Keratinocyte (primary cell): ENCODE results near the gene MTPN. TPM values are rescaled to one million over a fixed set of nuclear protein-coding genes. Genes with fewer than 3 reads are reported as not detected.

Experiments used
- DNase-seq: peaks from one replicate; pipeline ENCODE4 v3.0.0-alpha.2; 2011; ENCODE audit warnings: low read depth, missing footprints, low spot score
- FAIRE-seq: peaks from 2 replicates; lab custom pipeline; 2011; peaks lifted over from hg19 to GRCh38; lab: Jason Lieb, UNC
- H2AFZ ChIP-seq: 2 replicates; pipeline ENCODE4 v1.6.0; 2012; ENCODE audit warnings: low read length, control low read depth, inconsistent platforms; ENCODE audit not compliant: control insufficient read depth
- H3K27ac ChIP-seq: 2 replicates; pipeline ENCODE4 v1.5.1; 2011; ENCODE audit warnings: low read length; ENCODE audit not compliant: control insufficient read depth, insufficient read depth
- H3K27me3 ChIP-seq: 3 replicates; pipeline ENCODE4 v1.6.0; 2011; ENCODE audit warnings: low read length; ENCODE audit not compliant: control insufficient read depth, insufficient read depth; ENCODE audit errors: extremely low read depth
- H3K36me3 ChIP-seq, 2 experiments: 2 replicates in 1 of 2; 3 replicates in 1 of 2; pipeline ENCODE4 v1.5.1; 2011; ENCODE audit warnings: low read length in 2 of 2, mild to moderate bottlenecking in 1 of 2; ENCODE audit not compliant: control insufficient read depth in 2 of 2, insufficient read depth in 2 of 2; ENCODE audit errors: extremely low read depth in 1 of 2
- H3K4me1 ChIP-seq: 3 replicates; pipeline ENCODE4 v1.5.1; 2011; ENCODE audit warnings: low read length; ENCODE audit not compliant: control insufficient read depth, insufficient read depth; ENCODE audit errors: extremely low read depth
- H3K4me2 ChIP-seq: 3 replicates; pipeline ENCODE4 v1.6.0; 2011; ENCODE audit warnings: low read depth, low read length; ENCODE audit not compliant: control insufficient read depth, insufficient read depth; ENCODE audit errors: extremely low read depth
- H3K4me3 ChIP-seq, 3 experiments: fragments of 200-600 bp in 1 of 3; sonication (generic) in 1 of 3; 2 replicates in 2 of 3; 3 replicates in 1 of 3; pipeline ENCODE4 v1.5.1; 2011 to 2016; ENCODE audit warnings: low read length in 3 of 3, mild to moderate bottlenecking in 3 of 3, control low read depth in 2 of 3, inconsistent platforms in 1 of 3, low read depth in 1 of 3, mixed read lengths in 1 of 3, mixed run types in 1 of 3, moderate library complexity in 1 of 3; ENCODE audit not compliant: control insufficient read depth in 2 of 3, insufficient read depth in 2 of 3; ENCODE audit errors: extremely low read depth in 1 of 3
- H3K79me2 ChIP-seq: 2 replicates; pipeline ENCODE4 v1.6.0; 2012; ENCODE audit warnings: low read length; ENCODE audit not compliant: control insufficient read depth, insufficient read depth
- H3K9ac ChIP-seq: 3 replicates; pipeline ENCODE4 v1.6.0; 2011; ENCODE audit warnings: low read length; ENCODE audit not compliant: control insufficient read depth, insufficient read depth; ENCODE audit errors: extremely low read depth
- H3K9me1 ChIP-seq: 3 replicates; pipeline ENCODE4 v1.6.0; 2011; ENCODE audit warnings: low read length; ENCODE audit not compliant: control insufficient read depth, insufficient read depth; ENCODE audit errors: extremely low read depth
- H3K9me3 ChIP-seq: 2 replicates; pipeline ENCODE4 v1.5.1; 2012; ENCODE audit warnings: low read depth, low read length; ENCODE audit not compliant: control insufficient read depth
- H4K20me1 ChIP-seq: 3 replicates; pipeline ENCODE4 v1.6.0; 2011; ENCODE audit warnings: low read length; ENCODE audit not compliant: control insufficient read depth, insufficient read depth; ENCODE audit errors: extremely low read depth
- EZH2 ChIP-seq: IDR thresholded peaks from one replicate; pipeline ENCODE4 v1.6.1; 2012; ENCODE audit warnings: inconsistent platforms, mild to moderate bottlenecking, low read length, moderate library complexity
- dilution Hi-C: fragments of 300-500 bp; cut with MboI; formaldehyde crosslinking; loops from one replicate; pipeline ENCODE4 v1.7.0; 2020; ENCODE audit warnings: low sequenced_read_pairs; ENCODE audit not compliant: extremely low pct_ligation_motif_present
- polyA plus RNA-seq, 5 experiments: library from polyadenylated mRNA; depleted of rRNA in 3 of 5; stranded (reverse) in 3 of 5; stranded (forward) in 1 of 5; unstranded in 1 of 5; fragments of >200 nt; gene quantifications; 1 replicate in 1 of 5; 2 replicates in 3 of 5; 3 replicates in 1 of 5; pipeline versions ENCODE4 v1.2.1 to v1.2.3, GENCODE V29; 2011 to 2012; ENCODE audit warnings: missing spikeins in 2 of 5, low read depth in 1 of 5, low replicate concordance in 1 of 5
- TF ChIP-seq, protein P1 (sequence below), 3 experiments: IDR thresholded peaks in 1 of 3; conservative IDR thresholded peaks in 1 of 3; optimal IDR thresholded peaks in 1 of 3; 2 replicates in 2 of 3; 3 replicates in 1 of 3; pipeline versions ENCODE3 to v1.5.1; 2011; ENCODE audit warnings: low read length in 3 of 3, mild to moderate bottlenecking in 3 of 3, moderate library complexity in 2 of 3, control low read depth in 1 of 3, inconsistent platforms in 1 of 3; ENCODE audit not compliant: insufficient read depth in 2 of 3; ENCODE audit errors: extremely low read depth in 1 of 3

MTPN gene
- polyA plus RNA-seq, 1 donor (not counting 4 experiments of a cell fraction or from before 2014, with no cell fraction given) = 151 TPM

DNA sequence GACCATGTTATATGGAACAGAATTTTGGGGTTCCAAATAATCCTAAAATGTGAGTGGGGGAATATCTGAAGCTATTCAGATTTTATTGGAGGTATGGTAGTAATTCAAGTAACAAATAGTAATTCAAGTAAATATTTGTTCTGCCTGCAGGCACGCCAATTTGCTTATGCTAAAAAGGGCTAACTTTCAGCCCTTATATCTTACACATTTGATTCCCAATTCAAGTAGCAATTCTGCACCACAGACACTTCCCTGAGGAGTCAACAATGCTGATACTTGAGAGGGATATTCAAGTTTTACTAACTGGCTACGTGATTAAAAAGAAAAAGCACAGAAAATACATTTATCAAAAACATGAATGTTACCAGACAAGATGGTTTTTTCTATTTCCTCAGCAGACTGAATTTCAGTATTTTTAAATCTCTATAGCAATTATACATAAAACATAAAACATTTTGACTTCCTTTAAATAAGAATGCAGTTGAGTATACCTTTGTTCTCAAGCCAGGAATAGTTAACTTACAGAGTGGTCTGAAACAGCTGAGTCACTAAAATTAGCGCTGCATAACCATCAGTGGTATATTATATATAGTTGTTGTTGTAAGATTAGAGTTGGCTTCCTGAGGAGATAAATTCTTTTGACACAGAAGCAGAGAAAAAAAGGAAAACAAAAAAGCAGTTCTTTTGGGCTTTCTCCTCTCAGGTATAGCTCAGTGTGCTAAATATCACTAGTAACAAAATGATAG lies 33.9 kb downstream of the MTPN start:
- Histone ChIP-seq H3K9me3 (no peaks in the 10 kb centered on the region), H4K20me1 (no peaks in the 10 kb centered on the region), H3K27ac (no peak overlapping the region), H3K4me1 (no peaks in the 10 kb centered on the region), H3K27me3 (no peaks in the 10 kb centered on the region), H3K9me1 (no peaks in the 10 kb centered on the region), H3K36me3 (no peaks in the 10 kb centered on the region), H2AFZ (no peak overlapping the region), H3K79me2 (peaks cover 69% of the 10 kb centered on the region), H3K4me2 (no peak overlapping the region), H3K4me3 (no peak overlapping the region), H3K9ac (no peak overlapping the region)
- dilution Hi-C loops = no loop called here
- DNase-seq (no peak), FAIRE-seq (no peak)
- TF ChIP-seq, protein P1, sequence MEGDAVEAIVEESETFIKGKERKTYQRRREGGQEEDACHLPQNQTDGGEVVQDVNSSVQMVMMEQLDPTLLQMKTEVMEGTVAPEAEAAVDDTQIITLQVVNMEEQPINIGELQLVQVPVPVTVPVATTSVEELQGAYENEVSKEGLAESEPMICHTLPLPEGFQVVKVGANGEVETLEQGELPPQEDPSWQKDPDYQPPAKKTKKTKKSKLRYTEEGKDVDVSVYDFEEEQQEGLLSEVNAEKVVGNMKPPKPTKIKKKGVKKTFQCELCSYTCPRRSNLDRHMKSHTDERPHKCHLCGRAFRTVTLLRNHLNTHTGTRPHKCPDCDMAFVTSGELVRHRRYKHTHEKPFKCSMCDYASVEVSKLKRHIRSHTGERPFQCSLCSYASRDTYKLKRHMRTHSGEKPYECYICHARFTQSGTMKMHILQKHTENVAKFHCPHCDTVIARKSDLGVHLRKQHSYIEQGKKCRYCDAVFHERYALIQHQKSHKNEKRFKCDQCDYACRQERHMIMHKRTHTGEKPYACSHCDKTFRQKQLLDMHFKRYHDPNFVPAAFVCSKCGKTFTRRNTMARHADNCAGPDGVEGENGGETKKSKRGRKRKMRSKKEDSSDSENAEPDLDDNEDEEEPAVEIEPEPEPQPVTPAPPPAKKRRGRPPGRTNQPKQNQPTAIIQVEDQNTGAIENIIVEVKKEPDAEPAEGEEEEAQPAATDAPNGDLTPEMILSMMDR (optimal IDR thresholded peaks at IDR 0.05 in 1 of 3, IDR thresholded peaks at IDR 0.05 in 1 of 3, conservative IDR thresholded peaks at IDR 0.05 in 1 of 3; ENCODE audit: extremely low read depth in 1 of 3, insufficient read depth in 2 of 3, low read length in 3 of 3) = no peak
- TF ChIP-seq EZH2 = no peak

GRCh38 chr7:135942614-135943013 lies 34.5 kb downstream of the MTPN start:
- H3K4me1 ChIP-seq = no peaks in the 10 kb centered on the region
- no peaks in the 10 kb centered on the region for H3K9me3 ChIP-seq
- no peaks in the 10 kb centered on the region for H3K36me3 ChIP-seq
- H3K4me2 ChIP-seq = no peak overlapping the region
- FAIRE-seq = no peak
- no peak for TF ChIP-seq EZH2
- TF ChIP-seq, protein P1 (optimal IDR thresholded peaks at IDR 0.05 in 1 of 3, IDR thresholded peaks at IDR 0.05 in 1 of 3, conservative IDR thresholded peaks at IDR 0.05 in 1 of 3; ENCODE audit: extremely low read depth in 1 of 3, insufficient read depth in 2 of 3, low read length in 3 of 3) = no peak
- H3K4me3 ChIP-seq = no peak overlapping the region
- DNase-seq = no peak
- dilution Hi-C loops = no loop called here
- H2AFZ ChIP-seq = no peak overlapping the region
- H4K20me1 ChIP-seq = no peaks in the 10 kb centered on the region
- no peaks in the 10 kb centered on the region for H3K27me3 ChIP-seq
- no peak overlapping the region for H3K9ac ChIP-seq
- no peaks in the 10 kb centered on the region for H3K9me1 ChIP-seq
- H3K27ac ChIP-seq = no peak overlapping the region
- peaks cover 74% of the 10 kb centered on the region for H3K79me2 ChIP-seq
